ENCODE measurements around the gene SSH2. TPM values are rescaled to one million over a fixed set of nuclear protein-coding genes. Genes with fewer than 3 reads are reported as not detected.

The SSH2 gene
- total and polyA plus RNA-seq, 9 of the 15 experiments (the other 6 are each of a cell fraction or from before 2014, with no cell fraction given): 3.9 to 16.1 (median 10.2) TPM

DNA sequence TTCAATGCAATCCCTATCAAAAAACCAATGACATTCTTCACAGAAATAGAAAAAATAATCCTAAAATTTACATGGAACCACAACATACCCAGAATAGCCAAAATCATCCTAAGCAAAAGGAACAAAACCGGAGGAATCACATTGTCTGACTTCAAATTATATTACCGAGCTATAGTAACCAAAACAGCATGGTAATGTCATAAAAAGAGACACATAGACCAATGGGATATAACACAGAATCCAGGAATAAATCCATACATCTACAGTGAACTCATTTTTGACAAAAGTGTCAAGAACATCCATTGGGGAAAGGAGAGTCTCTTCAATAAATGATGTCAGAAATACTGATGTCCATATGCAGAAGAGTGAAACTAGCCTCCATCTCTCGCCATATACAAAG lies 201.5 kb downstream of the SSH2 start (continued):
- TF ChIP-seq, protein P1, sequence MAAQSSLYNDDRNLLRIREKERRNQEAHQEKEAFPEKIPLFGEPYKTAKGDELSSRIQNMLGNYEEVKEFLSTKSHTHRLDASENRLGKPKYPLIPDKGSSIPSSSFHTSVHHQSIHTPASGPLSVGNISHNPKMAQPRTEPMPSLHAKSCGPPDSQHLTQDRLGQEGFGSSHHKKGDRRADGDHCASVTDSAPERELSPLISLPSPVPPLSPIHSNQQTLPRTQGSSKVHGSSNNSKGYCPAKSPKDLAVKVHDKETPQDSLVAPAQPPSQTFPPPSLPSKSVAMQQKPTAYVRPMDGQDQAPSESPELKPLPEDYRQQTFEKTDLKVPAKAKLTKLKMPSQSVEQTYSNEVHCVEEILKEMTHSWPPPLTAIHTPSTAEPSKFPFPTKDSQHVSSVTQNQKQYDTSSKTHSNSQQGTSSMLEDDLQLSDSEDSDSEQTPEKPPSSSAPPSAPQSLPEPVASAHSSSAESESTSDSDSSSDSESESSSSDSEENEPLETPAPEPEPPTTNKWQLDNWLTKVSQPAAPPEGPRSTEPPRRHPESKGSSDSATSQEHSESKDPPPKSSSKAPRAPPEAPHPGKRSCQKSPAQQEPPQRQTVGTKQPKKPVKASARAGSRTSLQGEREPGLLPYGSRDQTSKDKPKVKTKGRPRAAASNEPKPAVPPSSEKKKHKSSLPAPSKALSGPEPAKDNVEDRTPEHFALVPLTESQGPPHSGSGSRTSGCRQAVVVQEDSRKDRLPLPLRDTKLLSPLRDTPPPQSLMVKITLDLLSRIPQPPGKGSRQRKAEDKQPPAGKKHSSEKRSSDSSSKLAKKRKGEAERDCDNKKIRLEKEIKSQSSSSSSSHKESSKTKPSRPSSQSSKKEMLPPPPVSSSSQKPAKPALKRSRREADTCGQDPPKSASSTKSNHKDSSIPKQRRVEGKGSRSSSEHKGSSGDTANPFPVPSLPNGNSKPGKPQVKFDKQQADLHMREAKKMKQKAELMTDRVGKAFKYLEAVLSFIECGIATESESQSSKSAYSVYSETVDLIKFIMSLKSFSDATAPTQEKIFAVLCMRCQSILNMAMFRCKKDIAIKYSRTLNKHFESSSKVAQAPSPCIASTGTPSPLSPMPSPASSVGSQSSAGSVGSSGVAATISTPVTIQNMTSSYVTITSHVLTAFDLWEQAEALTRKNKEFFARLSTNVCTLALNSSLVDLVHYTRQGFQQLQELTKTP (IDR thresholded peaks at IDR 0.05; ENCODE audit: low read depth in 1 of 2, partially characterized antibody in 2 of 2): no peak
- TF ChIP-seq ZNF695 (CRISPR knock-in tag; IDR thresholded peaks at IDR 0.05) (no peak), TRIM28 (IDR thresholded peaks at IDR 0.05) (0 out of 2 replicates have a peak, but pooled peaks have one; percentile 28), ZNF75A (CRISPR knock-in tag; IDR thresholded peaks at IDR 0.05) (no peak), RBM17 (IDR thresholded peaks at IDR 0.05; ENCODE audit: borderline replicate concordance, low read depth, low read length) (no peak), HDGF (IDR thresholded peaks at IDR 0.05) (no peak), ZNF263 (CRISPR knock-in tag; IDR thresholded peaks at IDR 0.05; ENCODE audit: borderline replicate concordance) (no peak), ZNF140 (CRISPR knock-in tag; IDR thresholded peaks at IDR 0.05) (no peak)
- TF ChIP-seq, protein P2, sequence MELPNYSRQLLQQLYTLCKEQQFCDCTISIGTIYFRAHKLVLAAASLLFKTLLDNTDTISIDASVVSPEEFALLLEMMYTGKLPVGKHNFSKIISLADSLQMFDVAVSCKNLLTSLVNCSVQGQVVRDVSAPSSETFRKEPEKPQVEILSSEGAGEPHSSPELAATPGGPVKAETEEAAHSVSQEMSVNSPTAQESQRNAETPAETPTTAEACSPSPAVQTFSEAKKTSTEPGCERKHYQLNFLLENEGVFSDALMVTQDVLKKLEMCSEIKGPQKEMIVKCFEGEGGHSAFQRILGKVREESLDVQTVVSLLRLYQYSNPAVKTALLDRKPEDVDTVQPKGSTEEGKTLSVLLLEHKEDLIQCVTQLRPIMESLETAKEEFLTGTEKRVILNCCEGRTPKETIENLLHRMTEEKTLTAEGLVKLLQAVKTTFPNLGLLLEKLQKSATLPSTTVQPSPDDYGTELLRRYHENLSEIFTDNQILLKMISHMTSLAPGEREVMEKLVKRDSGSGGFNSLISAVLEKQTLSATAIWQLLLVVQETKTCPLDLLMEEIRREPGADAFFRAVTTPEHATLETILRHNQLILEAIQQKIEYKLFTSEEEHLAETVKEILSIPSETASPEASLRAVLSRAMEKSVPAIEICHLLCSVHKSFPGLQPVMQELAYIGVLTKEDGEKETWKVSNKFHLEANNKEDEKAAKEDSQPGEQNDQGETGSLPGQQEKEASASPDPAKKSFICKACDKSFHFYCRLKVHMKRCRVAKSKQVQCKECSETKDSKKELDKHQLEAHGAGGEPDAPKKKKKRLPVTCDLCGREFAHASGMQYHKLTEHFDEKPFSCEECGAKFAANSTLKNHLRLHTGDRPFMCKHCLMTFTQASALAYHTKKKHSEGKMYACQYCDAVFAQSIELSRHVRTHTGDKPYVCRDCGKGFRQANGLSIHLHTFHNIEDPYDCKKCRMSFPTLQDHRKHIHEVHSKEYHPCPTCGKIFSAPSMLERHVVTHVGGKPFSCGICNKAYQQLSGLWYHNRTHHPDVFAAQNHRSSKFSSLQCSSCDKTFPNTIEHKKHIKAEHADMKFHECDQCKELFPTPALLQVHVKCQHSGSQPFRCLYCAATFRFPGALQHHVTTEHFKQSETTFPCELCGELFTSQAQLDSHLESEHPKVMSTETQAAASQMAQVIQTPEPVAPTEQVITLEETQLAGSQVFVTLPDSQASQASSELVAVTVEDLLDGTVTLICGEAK (IDR thresholded peaks at IDR 0.05): no peak
- TF ChIP-seq, protein P2 (CRISPR knock-in tag; IDR thresholded peaks at IDR 0.05): no peak
- TF ChIP-seq, protein P3, sequence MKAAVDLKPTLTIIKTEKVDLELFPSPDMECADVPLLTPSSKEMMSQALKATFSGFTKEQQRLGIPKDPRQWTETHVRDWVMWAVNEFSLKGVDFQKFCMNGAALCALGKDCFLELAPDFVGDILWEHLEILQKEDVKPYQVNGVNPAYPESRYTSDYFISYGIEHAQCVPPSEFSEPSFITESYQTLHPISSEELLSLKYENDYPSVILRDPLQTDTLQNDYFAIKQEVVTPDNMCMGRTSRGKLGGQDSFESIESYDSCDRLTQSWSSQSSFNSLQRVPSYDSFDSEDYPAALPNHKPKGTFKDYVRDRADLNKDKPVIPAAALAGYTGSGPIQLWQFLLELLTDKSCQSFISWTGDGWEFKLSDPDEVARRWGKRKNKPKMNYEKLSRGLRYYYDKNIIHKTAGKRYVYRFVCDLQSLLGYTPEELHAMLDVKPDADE (conservative IDR thresholded peaks at IDR 0.05; ENCODE audit: control insufficient read depth, low read depth, low read length): no peak
